HL-60/S4 treated with phorbol 12-myristate 13-acetate at 8.2 ng/mL for 4 days and 3 days (cell line): ENCODE data around the gene PGAM2.

Source experiments
- in situ Hi-C: fragments of 300-500 bp; cut with MboI; formaldehyde crosslinking; loops from 2 replicates; pipeline ENCODE4 v1.15.0; 2022; ENCODE audit warnings: low sequenced_read_pairs

Gene PGAM2

DNA sequence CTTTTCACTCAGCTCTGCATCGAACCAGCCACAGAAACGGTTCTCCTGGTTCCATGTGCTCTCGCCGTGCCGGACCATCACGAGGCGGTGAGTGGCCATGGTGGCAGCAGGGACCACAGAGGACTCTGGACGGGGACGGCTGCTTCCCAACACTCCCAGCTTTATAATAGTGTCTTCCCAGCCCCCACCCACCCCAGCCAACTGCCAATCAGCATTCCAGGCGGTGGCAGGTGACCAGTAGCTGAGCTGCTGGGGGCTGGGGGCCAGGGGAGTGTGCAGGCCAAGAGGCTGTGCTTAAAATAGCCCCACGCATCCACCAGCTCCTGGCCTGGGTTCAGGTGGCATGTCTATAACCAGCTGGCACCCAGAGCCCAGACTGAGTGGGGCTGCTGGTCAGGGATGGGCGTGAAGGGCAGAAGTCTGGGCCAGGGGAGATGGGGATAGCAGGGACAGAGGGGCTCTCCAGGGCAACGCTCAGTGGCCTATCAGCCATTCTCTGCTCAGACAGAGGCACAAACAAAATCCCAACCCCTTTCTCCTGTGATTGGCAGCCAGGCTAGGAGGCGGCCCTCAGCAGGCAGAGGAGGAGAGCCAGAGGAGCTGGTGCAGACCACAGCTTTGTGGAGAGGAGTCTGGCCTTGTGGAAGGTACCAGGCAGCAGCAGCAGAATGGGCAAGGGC lies at the start of gene PGAM2:
TSS of gene PGAM2 (minus strand) at position 137 of the 680 bp plus-strand sequence. CDS start at position 99, 38 bp downstream.
- in situ Hi-C loops = no loop called here

DNA sequence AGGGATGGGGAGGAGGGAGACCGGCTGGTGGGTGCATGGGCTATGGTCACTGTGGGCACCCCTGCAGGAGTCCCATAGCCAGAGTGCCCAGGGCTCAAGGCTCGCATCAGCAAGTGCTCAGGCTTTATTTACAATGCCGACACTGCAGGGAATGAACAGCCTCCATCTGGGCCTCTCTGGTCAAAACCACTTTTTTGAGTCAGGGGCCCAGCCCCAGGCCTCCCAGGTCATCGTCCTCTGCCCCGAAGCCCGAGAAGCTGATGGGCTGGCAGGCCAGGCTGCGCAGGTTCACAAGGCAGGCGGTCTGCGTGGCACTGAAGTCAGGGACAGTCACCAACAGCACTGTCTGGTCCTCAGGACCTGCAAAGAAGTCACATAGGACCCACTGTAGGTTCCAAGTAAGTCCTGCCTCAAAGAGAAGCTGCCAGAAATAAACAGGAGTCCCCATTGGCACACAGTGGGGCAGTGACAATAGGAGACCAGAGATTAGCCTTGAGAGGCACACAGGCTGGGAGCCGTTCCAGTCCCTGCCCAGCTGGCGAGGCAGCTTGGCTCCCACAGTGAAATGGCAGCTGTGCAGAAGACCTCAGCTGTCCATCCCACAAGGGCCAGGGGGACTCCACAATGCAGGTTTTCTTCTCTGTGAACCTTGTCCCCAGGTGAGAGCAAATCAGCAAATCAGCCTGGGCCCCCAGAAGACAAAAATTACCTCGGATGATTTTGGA lies 49.4 kb upstream of the PGAM2 start:
- in situ Hi-C loops = no loop called here

- in situ Hi-C loops = no loop called here
These were observed 48.5 kb upstream of the PGAM2 start for GRCh38 chr7:44113764-44114354.

- in situ Hi-C loops = no loop called here
These were observed 47.8 kb upstream of the PGAM2 start for GRCh38 chr7:44112997-44113763.

DNA sequence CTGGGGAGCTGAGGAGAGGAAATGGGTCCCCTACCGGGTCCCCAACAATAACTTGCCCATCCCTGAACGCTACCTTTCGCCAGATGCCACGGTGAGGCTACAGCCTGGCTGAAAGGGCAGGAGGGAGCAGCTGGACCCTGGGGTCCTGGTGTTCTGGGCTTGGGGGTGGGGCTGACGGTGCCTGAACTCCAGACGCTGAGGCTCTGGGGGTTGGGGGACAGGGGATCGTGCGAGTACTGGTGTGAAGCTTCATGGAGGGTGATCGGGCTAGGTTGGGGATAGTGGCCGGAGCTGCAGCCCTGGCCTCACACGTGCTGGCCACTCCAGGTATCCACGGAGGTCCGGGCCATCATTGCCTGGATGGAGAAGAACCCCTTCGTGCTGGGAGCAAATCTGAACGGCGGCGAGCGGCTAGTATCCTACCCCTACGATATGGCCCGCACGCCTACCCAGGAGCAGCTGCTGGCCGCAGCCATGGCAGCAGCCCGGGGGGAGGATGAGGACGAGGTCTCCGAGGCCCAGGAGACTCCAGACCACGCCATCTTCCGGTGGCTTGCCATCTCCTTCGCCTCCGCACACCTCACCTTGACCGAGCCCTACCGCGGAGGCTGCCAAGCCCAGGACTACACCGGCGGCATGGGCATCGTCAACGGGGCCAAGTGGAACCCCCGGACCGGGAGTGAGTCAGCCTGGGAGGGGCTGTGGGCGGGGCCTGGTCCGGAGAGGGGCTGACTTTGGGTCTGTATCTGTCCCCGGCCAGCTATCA lies 47.0 kb upstream of the PGAM2 start:
- in situ Hi-C loops = no loop called here

- in situ Hi-C loops = no loop called here
These were observed 46.4 kb upstream of the PGAM2 start for GRCh38 chr7:44111761-44112160.

- in situ Hi-C loops = no loop called here
These were observed 45.6 kb upstream of the PGAM2 start for GRCh38 chr7:44110719-44111635.

GRCh38 chr7:44109991-44110390 lies 44.6 kb upstream of the PGAM2 start:
- in situ Hi-C loops = no loop called here

- in situ Hi-C loops = no loop called here
These were observed 43.7 kb upstream of the PGAM2 start for GRCh38 chr7:44108768-44109750.

- in situ Hi-C loops = no loop called here
These were observed 42.8 kb upstream of the PGAM2 start for GRCh38 chr7:44107961-44108767.

- in situ Hi-C loops = no loop called here
These were observed 42.0 kb upstream of the PGAM2 start for GRCh38 chr7:44107116-44107960.

- in situ Hi-C loops = no loop called here
These were observed 41.1 kb upstream of the PGAM2 start for GRCh38 chr7:44106311-44107065.

DNA sequence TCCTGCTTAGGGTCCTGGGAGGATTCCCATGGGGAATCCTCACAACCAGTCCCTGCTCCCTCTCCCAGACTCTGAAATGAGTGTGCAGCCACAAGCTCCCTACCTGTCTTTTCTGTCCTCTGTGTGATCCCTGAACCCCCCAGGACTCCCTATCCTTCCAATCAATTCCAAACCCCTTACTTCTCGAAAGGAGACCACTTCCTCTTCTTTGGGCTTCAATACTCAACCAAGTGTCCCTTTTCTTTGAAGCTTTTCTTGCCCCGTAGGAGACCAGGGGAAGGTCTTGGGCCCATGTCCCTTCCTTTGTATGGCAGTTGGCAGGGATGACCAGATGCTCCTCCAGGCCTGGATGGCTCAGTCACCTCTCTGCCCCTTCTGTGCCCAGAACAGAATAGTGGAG lies 40.5 kb upstream of the PGAM2 start:
- in situ Hi-C loops = no loop called here

DNA sequence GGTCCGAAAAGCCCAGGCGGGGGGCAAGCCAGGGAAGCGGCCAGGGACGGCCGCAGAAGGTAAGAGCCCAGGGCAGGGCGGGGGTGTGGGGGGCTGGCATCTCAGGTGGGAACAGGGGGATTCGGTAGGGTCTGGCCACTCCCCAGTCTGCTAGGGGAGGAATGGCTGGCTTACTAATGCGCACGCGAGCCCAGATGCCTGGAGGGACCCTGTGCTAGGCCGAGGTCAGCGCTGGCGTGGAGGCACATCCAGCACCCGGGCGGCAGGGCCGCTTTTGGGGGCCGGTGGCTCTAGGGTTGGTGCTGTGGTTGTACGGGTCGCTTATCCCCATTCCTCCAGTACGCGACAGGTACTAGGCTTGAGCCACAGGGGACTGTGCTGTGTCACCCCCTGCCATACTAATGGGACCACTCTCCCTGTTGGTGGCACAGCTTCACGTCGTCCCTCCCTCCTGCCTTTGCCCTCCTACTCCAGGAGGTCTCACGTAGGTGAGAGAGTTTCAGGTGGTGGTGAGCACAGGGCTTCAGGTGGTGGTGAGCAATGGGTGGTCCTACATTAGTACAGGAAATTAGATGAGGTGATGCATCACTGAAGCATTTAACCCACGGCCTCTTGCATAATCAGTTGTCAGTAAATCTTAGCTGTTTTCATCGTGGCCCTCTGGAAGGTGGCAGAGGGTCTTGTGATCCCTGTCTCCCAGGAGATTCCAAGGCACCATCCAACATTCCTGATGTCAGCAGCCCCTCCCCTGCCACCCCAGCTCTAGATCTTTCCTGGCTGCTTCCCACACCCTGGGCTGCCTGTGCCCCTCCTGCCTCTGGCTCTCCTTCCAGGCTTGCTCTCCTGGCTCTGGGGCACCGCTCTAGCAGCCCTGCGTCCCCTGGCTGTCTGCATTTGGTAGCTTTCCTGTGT lies 39.7 kb upstream of the PGAM2 start:
- in situ Hi-C loops = no loop called here
